ENCODE results near the gene ORAI2.

- TF ChIP-seq CTCF (IDR thresholded peaks at IDR 0.05; ENCODE audit: low read depth, low read length) (no peak), EZH2phosphoT487 (IDR thresholded peaks at IDR 0.05; ENCODE audit: low read depth) (no peak)
Observed at GRCh38 chr7:102472126-102473041, 39.0 kb downstream of the ORAI2 start.

All from OCI-LY3 (cell line).